Ramos (cell line): ENCODE measurements around the gene SYNE2.

Experiments used
- in situ Hi-C: fragments of 300-500 bp; cut with MboI; formaldehyde crosslinking; loops from one replicate; pipeline ENCODE4 v1.14.3; 2022; ENCODE audit warnings: low sequenced_read_pairs; ENCODE audit not compliant: unreplicated experiment

SYNE2 gene

GRCh38 chr14:64061115-64061514, 208.3 kb downstream of the SYNE2 start:
- in situ Hi-C loops: no loop called here

- in situ Hi-C loops: no loop called here
Observed at GRCh38 chr14:64061706-64062105, 208.9 kb downstream of the SYNE2 start.

GRCh38 chr14:64062381-64063115, 209.7 kb downstream of the SYNE2 start:
- in situ Hi-C loops: no loop called here

GRCh38 chr14:64064447-64064846, 211.6 kb downstream of the SYNE2 start:
- in situ Hi-C loops: no loop called here

- in situ Hi-C loops: no loop called here
Observed at GRCh38 chr14:64069634-64070359, 217.0 kb downstream of the SYNE2 start.

- in situ Hi-C loops: no loop called here
Observed at GRCh38 chr14:64074961-64075612, 222.3 kb downstream of the SYNE2 start.

- in situ Hi-C loops: no loop called here
Observed at GRCh38 chr14:64075613-64076005, 222.8 kb downstream of the SYNE2 start.

- in situ Hi-C loops: no loop called here
Observed at GRCh38 chr14:64080452-64080851, 227.6 kb downstream of the SYNE2 start.

- in situ Hi-C loops: no loop called here
Observed at GRCh38 chr14:64081174-64081746, 228.5 kb downstream of the SYNE2 start.

GRCh38 chr14:64082837-64083236, 230.0 kb downstream of the SYNE2 start:
- in situ Hi-C loops: no loop called here

- in situ Hi-C loops: no loop called here
Observed at GRCh38 chr14:64088647-64088964, 235.8 kb downstream of the SYNE2 start.

GRCh38 chr14:64089920-64090319, 237.1 kb downstream of the SYNE2 start:
- in situ Hi-C loops: no loop called here

GRCh38 chr14:64091217-64091616, 238.4 kb downstream of the SYNE2 start:
- in situ Hi-C loops: no loop called here

GRCh38 chr14:64092338-64092737, 239.5 kb downstream of the SYNE2 start:
- in situ Hi-C loops: no loop called here

- in situ Hi-C loops: no loop called here
Observed at GRCh38 chr14:64092940-64093339, 240.1 kb downstream of the SYNE2 start.

GRCh38 chr14:64095620-64096019, 242.8 kb downstream of the SYNE2 start:
- in situ Hi-C loops: no loop called here

- in situ Hi-C loops: no loop called here
Observed at GRCh38 chr14:64098120-64098519, 245.3 kb downstream of the SYNE2 start.

GRCh38 chr14:64107438-64107837, 254.6 kb downstream of the SYNE2 start:
- in situ Hi-C loops: no loop called here

- in situ Hi-C loops: no loop called here
Observed at GRCh38 chr14:64109819-64110554, 257.2 kb downstream of the SYNE2 start.

GRCh38 chr14:64110802-64111201, 258.0 kb downstream of the SYNE2 start:
- in situ Hi-C loops: no loop called here
